ENCODE data around the gene NANOG.
"Not testable (repeated sequence)": the region's sequence is repeated elsewhere in the genome, so short reads cannot be mapped to it uniquely, and the experiment has no call there.

Gene NANOG

DNA sequence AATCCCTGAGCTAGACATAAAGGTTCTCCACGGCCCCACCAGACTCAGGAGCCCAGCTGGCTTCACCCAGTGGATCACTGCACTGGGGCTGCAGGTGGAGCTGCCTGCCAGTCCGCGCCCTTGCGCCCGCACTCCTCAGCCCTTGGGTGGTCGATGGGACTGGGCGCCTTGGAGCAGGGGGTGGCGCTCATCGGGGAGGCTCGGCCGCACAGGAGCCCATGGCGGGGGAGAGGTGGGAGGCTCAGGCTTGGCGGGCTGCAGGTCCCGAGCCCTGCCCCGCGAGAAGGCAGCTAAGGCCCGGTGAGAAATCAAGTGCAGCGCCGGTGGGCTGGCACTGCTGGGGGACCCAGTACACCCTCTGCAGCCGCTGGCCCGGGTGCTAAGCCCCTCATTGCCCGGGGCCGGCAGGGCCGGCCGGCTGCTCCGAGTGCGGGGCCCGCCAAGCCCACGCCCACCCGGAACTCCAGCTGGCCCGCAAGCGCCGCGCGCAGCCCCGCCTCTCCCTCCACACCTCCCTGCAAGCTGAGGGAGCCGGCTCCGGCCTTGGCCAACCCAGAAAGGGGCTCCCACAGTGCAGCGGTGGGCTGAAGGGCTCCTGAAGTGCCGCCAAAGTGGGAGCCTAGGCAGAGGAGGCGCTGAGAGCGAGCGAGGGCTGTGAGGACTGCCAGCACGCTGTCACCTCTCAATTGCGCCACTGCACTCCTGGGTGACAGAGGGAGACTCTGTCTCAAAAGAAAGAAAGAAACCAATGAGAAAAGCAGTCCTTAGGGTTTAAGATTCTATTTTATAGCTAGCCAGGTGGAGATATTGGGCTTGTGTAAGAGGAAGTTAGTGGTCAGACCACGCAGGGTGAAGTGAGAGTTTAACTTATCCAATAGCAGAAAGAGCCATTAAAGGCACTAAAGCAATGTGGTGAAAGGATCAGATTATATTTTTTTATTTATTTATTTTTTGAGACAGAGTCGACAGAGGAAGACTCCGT lies 37.0 kb upstream of the NANOG start:
- H3K79me2 ChIP-seq (ENCODE audit: control insufficient read depth, insufficient read depth, low read length); H3K9ac ChIP-seq (ENCODE audit: low read length); H3K4me1 ChIP-seq (ENCODE audit: control insufficient read depth, low read depth, low read length); H3K27me3 ChIP-seq (ENCODE audit: insufficient read depth, low read length, poor library complexity); H3K4me2 ChIP-seq (ENCODE audit: low read length); H2BK15ac ChIP-seq (replicated peaks; ENCODE audit: low read depth); H3K27ac ChIP-seq (ENCODE audit: low read depth, low read length); H2BK5ac ChIP-seq (ENCODE audit: low read length); H3K79me1 ChIP-seq (ENCODE audit: low read length); H4K8ac ChIP-seq (ENCODE audit: low read depth, low read length); H3K4ac ChIP-seq (ENCODE audit: low read depth, low read length); H3K4me3 ChIP-seq (ENCODE audit: low read length); H3K56ac ChIP-seq (ENCODE audit: low read length); H3K23ac ChIP-seq (ENCODE audit: low read length); H3K18ac ChIP-seq (ENCODE audit: low read length); H3K36me3 ChIP-seq (ENCODE audit: control insufficient read depth, insufficient read depth, low read length); H4K5ac ChIP-seq (ENCODE audit: low read length); H2BK120ac ChIP-seq (ENCODE audit: low read depth, low read length); DNase-seq; H2AK5ac ChIP-seq (ENCODE audit: low read length): not testable (repeated sequence)
- WGBS (ENCODE audit: extremely low coverage, insufficient coverage, low lambda C conversion rate), result no CpG with 5 or more reads among the region's 48 CpGs

DNA sequence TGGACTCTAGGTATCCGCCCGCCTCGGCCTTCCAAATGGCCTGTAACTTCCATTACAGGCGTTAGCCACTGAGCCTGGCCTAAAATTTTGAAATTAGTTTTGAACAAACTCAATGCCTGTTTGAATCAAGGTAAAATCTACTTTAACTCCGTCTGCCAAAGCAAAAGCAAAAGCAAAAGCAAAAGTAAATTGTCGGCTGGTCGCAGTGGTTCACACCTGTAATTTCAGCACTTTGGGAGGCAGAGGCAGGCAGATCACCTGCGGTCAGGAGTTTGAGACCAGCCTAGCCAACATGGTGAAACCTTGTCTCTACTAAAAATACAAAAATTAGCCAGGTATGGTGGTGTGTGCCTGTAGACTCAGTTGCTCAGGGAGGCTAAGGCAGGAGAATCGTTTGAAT lies 33.5 kb upstream of the NANOG start:
- not testable (repeated sequence) for H3K56ac ChIP-seq (ENCODE audit: low read length); H2BK15ac ChIP-seq (replicated peaks; ENCODE audit: low read depth); H3K9ac ChIP-seq (ENCODE audit: low read length); H3K4me1 ChIP-seq (ENCODE audit: control insufficient read depth, low read depth, low read length); H2AK5ac ChIP-seq (ENCODE audit: low read length); H2BK120ac ChIP-seq (ENCODE audit: low read depth, low read length); H3K4me2 ChIP-seq (ENCODE audit: low read length); H3K27me3 ChIP-seq (ENCODE audit: insufficient read depth, low read length, poor library complexity); H4K8ac ChIP-seq (ENCODE audit: low read depth, low read length); H3K27ac ChIP-seq (ENCODE audit: low read depth, low read length); H2BK5ac ChIP-seq (ENCODE audit: low read length); H3K79me1 ChIP-seq (ENCODE audit: low read length); H3K18ac ChIP-seq (ENCODE audit: low read length); H3K79me2 ChIP-seq (ENCODE audit: control insufficient read depth, insufficient read depth, low read length); H3K4me3 ChIP-seq (ENCODE audit: low read length); H3K4ac ChIP-seq (ENCODE audit: low read depth, low read length); H3K23ac ChIP-seq (ENCODE audit: low read length); H4K5ac ChIP-seq (ENCODE audit: low read length); H3K36me3 ChIP-seq (ENCODE audit: control insufficient read depth, insufficient read depth, low read length); DNase-seq
- WGBS (ENCODE audit: extremely low coverage, insufficient coverage, low lambda C conversion rate), result no CpG with 5 or more reads among the region's 9 CpGs

DNA sequence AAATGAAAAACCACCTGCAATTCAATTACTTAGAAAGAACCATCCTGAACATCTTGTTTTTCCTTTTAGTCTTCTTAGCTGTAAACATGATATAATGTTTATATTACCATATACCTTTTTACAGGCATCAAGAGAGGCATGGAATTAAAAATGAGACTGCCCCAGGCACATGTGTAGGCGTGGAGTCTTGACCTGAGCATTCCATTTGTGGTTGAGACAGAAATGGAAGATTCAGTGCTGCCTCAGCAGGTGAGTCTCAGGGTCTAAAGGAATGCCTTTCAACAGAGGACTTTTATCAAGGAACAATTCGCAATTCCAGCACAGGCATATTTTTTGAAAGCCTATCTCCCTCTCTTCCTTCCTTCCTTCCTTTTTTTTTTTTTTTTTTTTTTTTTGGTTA lies 32.2 kb upstream of the NANOG start:
- no peak overlapping the region for H3K4me3 ChIP-seq (ENCODE audit: low read length)
- no peak overlapping the region for H2BK120ac ChIP-seq (ENCODE audit: low read depth, low read length)
- H3K79me1 ChIP-seq (ENCODE audit: low read length), result no peaks in the 10 kb centered on the region
- H4K5ac ChIP-seq (ENCODE audit: low read length), result no peak overlapping the region
- H3K4me1 ChIP-seq (ENCODE audit: control insufficient read depth, low read depth, low read length), result no peaks in the 10 kb centered on the region
- H3K9ac ChIP-seq (ENCODE audit: low read length), result no peak overlapping the region
- H3K79me2 ChIP-seq (ENCODE audit: control insufficient read depth, insufficient read depth, low read length), result no peaks in the 10 kb centered on the region
- DNase-seq, result no peak
- H3K4me2 ChIP-seq (ENCODE audit: low read length), result no peak overlapping the region
- no peak overlapping the region for H3K4ac ChIP-seq (ENCODE audit: low read depth, low read length)
- no peaks in the 10 kb centered on the region for H3K27me3 ChIP-seq (ENCODE audit: insufficient read depth, low read length, poor library complexity)
- H2BK5ac ChIP-seq (ENCODE audit: low read length), result no peak overlapping the region
- H3K23ac ChIP-seq (ENCODE audit: low read length), result no peak overlapping the region
- no CpG with 5 or more reads among the region's 2 CpGs for WGBS (ENCODE audit: extremely low coverage, insufficient coverage, low lambda C conversion rate)
- no peaks in the 10 kb centered on the region for H3K36me3 ChIP-seq (ENCODE audit: control insufficient read depth, insufficient read depth, low read length)
- no peak overlapping the region for H4K8ac ChIP-seq (ENCODE audit: low read depth, low read length)
- no peak overlapping the region for H3K18ac ChIP-seq (ENCODE audit: low read length)
- no peak overlapping the region for H2BK15ac ChIP-seq (replicated peaks; ENCODE audit: low read depth)
- no peak overlapping the region for H2AK5ac ChIP-seq (ENCODE audit: low read length)
- no peak overlapping the region for H3K27ac ChIP-seq (ENCODE audit: low read depth, low read length)
- H3K56ac ChIP-seq (ENCODE audit: low read length), result no peak overlapping the region

DNA sequence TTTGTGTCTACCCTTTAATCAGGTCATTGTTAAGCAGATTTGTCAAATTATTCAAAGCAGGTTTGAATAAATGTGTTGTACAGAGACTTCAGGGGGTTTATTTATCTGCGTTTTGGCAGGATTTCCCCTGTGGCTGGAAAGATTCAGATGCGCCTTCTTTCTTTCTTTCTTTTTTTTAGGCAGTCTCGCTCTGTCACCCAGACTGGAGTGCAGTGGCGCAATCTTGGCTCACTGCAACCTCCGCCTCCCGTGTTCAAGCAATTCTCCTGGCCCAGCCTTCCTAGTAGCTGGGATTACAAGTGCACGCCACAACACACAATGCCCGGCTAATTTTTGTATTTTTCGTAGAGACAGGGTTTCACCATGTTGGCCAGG lies 30.4 kb upstream of the NANOG start:
- H3K79me2 ChIP-seq (ENCODE audit: control insufficient read depth, insufficient read depth, low read length), result no peaks in the 10 kb centered on the region
- H2BK15ac ChIP-seq (replicated peaks; ENCODE audit: low read depth), result no peak overlapping the region
- no peak overlapping the region for H4K5ac ChIP-seq (ENCODE audit: low read length)
- H3K9ac ChIP-seq (ENCODE audit: low read length), result no peak overlapping the region
- H3K4me1 ChIP-seq (ENCODE audit: control insufficient read depth, low read depth, low read length), result no peaks in the 10 kb centered on the region
- H3K36me3 ChIP-seq (ENCODE audit: control insufficient read depth, insufficient read depth, low read length), result no peaks in the 10 kb centered on the region
- no peak overlapping the region for H3K4me3 ChIP-seq (ENCODE audit: low read length)
- H3K4ac ChIP-seq (ENCODE audit: low read depth, low read length), result no peak overlapping the region
- no peak overlapping the region for H2BK120ac ChIP-seq (ENCODE audit: low read depth, low read length)
- H3K27ac ChIP-seq (ENCODE audit: low read depth, low read length), result no peak overlapping the region
- no peak for DNase-seq
- no CpG with 5 or more reads among the region's 9 CpGs for WGBS (ENCODE audit: extremely low coverage, insufficient coverage, low lambda C conversion rate)
- H3K23ac ChIP-seq (ENCODE audit: low read length), result no peak overlapping the region
- H3K18ac ChIP-seq (ENCODE audit: low read length), result peak overlapping the region; percentile 66
- H3K79me1 ChIP-seq (ENCODE audit: low read length), result no peaks in the 10 kb centered on the region
- H3K27me3 ChIP-seq (ENCODE audit: insufficient read depth, low read length, poor library complexity), result no peaks in the 10 kb centered on the region
- no peak overlapping the region for H4K8ac ChIP-seq (ENCODE audit: low read depth, low read length)
- no peak overlapping the region for H2AK5ac ChIP-seq (ENCODE audit: low read length)
- no peak overlapping the region for H2BK5ac ChIP-seq (ENCODE audit: low read length)
- peak overlapping the region; percentile 39 for H3K56ac ChIP-seq (ENCODE audit: low read length)
- no peak overlapping the region for H3K4me2 ChIP-seq (ENCODE audit: low read length)

DNA sequence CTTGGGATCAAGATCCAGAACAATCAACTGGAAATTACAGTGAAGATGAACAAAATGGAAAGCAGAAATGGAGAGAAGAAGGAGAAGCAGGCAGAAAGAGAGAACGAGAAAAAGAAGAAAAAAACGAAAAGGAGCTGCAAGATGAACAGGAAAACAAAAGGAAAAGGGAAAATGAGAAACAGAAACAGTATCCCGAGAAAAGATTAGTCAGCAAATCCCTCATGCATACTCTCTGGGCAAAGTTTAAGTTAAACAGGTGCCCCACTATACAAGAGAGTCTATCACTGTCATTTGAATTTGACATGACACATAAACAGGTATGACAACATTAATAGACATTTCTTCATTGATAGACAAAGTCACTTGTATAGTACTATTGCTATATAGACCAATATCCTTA lies 19.2 kb upstream of the NANOG start:
- no peak overlapping the region for H2BK120ac ChIP-seq (ENCODE audit: low read depth, low read length)
- no peak overlapping the region for H4K5ac ChIP-seq (ENCODE audit: low read length)
- H3K27ac ChIP-seq (ENCODE audit: low read depth, low read length), result no peak overlapping the region
- H3K9ac ChIP-seq (ENCODE audit: low read length), result no peak overlapping the region
- no peaks in the 10 kb centered on the region for H3K79me2 ChIP-seq (ENCODE audit: control insufficient read depth, insufficient read depth, low read length)
- H3K56ac ChIP-seq (ENCODE audit: low read length), result no peak overlapping the region
- no CpG with 5 or more reads among the region's 3 CpGs for WGBS (ENCODE audit: extremely low coverage, insufficient coverage, low lambda C conversion rate)
- no peak overlapping the region for H3K4me3 ChIP-seq (ENCODE audit: low read length)
- no peak overlapping the region for H3K23ac ChIP-seq (ENCODE audit: low read length)
- no peak for DNase-seq
- H3K79me1 ChIP-seq (ENCODE audit: low read length), result no peaks in the 10 kb centered on the region
- no peaks in the 10 kb centered on the region for H3K36me3 ChIP-seq (ENCODE audit: control insufficient read depth, insufficient read depth, low read length)
- H2AK5ac ChIP-seq (ENCODE audit: low read length), result no peak overlapping the region
- H3K4ac ChIP-seq (ENCODE audit: low read depth, low read length), result no peak overlapping the region
- H2BK15ac ChIP-seq (replicated peaks; ENCODE audit: low read depth), result no peak overlapping the region
- no peaks in the 10 kb centered on the region for H3K27me3 ChIP-seq (ENCODE audit: insufficient read depth, low read length, poor library complexity)
- no peak overlapping the region for H3K18ac ChIP-seq (ENCODE audit: low read length)
- H3K4me2 ChIP-seq (ENCODE audit: low read length), result no peak overlapping the region
- no peak overlapping the region for H4K8ac ChIP-seq (ENCODE audit: low read depth, low read length)
- H3K4me1 ChIP-seq (ENCODE audit: control insufficient read depth, low read depth, low read length), result no peaks in the 10 kb centered on the region
- H2BK5ac ChIP-seq (ENCODE audit: low read length), result no peak overlapping the region

DNA sequence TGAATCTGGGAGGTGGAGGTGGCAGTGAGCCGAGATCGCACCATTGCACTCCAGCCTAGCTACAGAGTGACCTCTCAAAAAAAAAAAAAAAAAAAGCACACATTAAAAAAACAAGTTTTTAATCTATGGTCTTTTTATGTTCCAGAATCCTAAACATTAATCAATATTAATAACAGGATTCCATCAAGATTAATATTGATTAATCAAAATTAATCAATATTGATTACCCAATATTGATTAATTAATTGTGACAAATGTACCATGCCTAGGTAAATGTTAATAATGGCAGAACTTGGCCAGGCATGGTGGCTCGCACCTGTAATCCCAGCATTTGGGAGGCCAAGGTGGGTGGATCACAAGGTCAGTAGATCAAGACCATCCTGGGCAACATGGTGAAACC lies 7.9 kb upstream of the NANOG start:
- no peak overlapping the region for H3K9ac ChIP-seq (ENCODE audit: low read length)
- no peak overlapping the region for H3K27ac ChIP-seq (ENCODE audit: low read depth, low read length)
- H3K56ac ChIP-seq (ENCODE audit: low read length), result no peak overlapping the region
- H2BK120ac ChIP-seq (ENCODE audit: low read depth, low read length), result no peak overlapping the region
- H4K8ac ChIP-seq (ENCODE audit: low read depth, low read length), result no peak overlapping the region
- no peaks in the 10 kb centered on the region for H3K27me3 ChIP-seq (ENCODE audit: insufficient read depth, low read length, poor library complexity)
- H2AK5ac ChIP-seq (ENCODE audit: low read length), result no peak overlapping the region
- H3K36me3 ChIP-seq (ENCODE audit: control insufficient read depth, insufficient read depth, low read length), result no peaks in the 10 kb centered on the region
- DNase-seq, result no peak
- no peak overlapping the region for H3K23ac ChIP-seq (ENCODE audit: low read length)
- no peaks in the 10 kb centered on the region for H3K79me1 ChIP-seq (ENCODE audit: low read length)
- H3K79me2 ChIP-seq (ENCODE audit: control insufficient read depth, insufficient read depth, low read length), result no peaks in the 10 kb centered on the region
- no peak overlapping the region for H3K4me2 ChIP-seq (ENCODE audit: low read length)
- no peak overlapping the region for H3K4ac ChIP-seq (ENCODE audit: low read depth, low read length)
- peaks cover 1% of the 10 kb centered on the region for H3K4me1 ChIP-seq (ENCODE audit: control insufficient read depth, low read depth, low read length)
- H3K4me3 ChIP-seq (ENCODE audit: low read length), result no peak overlapping the region
- no CpG with 5 or more reads among the region's 3 CpGs for WGBS (ENCODE audit: extremely low coverage, insufficient coverage, low lambda C conversion rate)
- H3K18ac ChIP-seq (ENCODE audit: low read length), result no peak overlapping the region
- no peak overlapping the region for H2BK15ac ChIP-seq (replicated peaks; ENCODE audit: low read depth)
- H2BK5ac ChIP-seq (ENCODE audit: low read length), result no peak overlapping the region
- no peak overlapping the region for H4K5ac ChIP-seq (ENCODE audit: low read length)
